Stimulated activated memory B cell treated with anti-CD40 and anti-IgM and Interleukin-4, amounts not matched to agents 10 μg/mL and 1 μg/mL and 100 μg/mL, for 72 hours (primary cell): ENCODE measurements around the gene FCRLA.
"Not testable (repeated sequence)": the region's sequence is repeated elsewhere in the genome, so short reads cannot be mapped to it uniquely, and the experiment has no call there.

ENCODE experiments used
- ATAC-seq: fragments of 150-1000 bp; cut with Tn5 transposase; 2 replicates; pipeline ENCODE4 v1.10.0; 2021
- H3K27ac Mint-ChIP-seq: one replicate; pipeline ENCODE4 v1.8.0; 2022; ENCODE audit warnings: mild to moderate bottlenecking, mixed read lengths
- H3K27me3 Mint-ChIP-seq: one replicate; pipeline ENCODE4 v1.8.0; 2022; ENCODE audit warnings: mixed read lengths
- H3K36me3 Mint-ChIP-seq: one replicate; pipeline ENCODE4 v1.8.0; 2022; ENCODE audit warnings: mixed read lengths
- H3K4me1 Mint-ChIP-seq: one replicate; pipeline ENCODE4 v1.8.0; 2022; ENCODE audit warnings: mixed read lengths
- H3K4me3 Mint-ChIP-seq: one replicate; pipeline ENCODE4 v1.8.0; 2022; ENCODE audit warnings: mild to moderate bottlenecking, moderate library complexity, mixed read lengths
- H3K9me3 Mint-ChIP-seq: one replicate; pipeline ENCODE4 v1.8.0; 2022; ENCODE audit warnings: mixed read lengths

FCRLA gene

GRCh38 chr1:161681879-161682278 is 25.1 kb upstream of the FCRLA start:
- no peaks in the 10 kb centered on the region for H3K27me3 Mint-ChIP-seq
- no peak overlapping the region for H3K27ac Mint-ChIP-seq
- no peak overlapping the region for H3K4me3 Mint-ChIP-seq
- H3K36me3 Mint-ChIP-seq = peaks cover 18% of the 10 kb centered on the region
- peaks cover 10% of the 10 kb centered on the region for H3K4me1 Mint-ChIP-seq
- no peak for ATAC-seq
- no peaks in the 10 kb centered on the region for H3K9me3 Mint-ChIP-seq

DNA sequence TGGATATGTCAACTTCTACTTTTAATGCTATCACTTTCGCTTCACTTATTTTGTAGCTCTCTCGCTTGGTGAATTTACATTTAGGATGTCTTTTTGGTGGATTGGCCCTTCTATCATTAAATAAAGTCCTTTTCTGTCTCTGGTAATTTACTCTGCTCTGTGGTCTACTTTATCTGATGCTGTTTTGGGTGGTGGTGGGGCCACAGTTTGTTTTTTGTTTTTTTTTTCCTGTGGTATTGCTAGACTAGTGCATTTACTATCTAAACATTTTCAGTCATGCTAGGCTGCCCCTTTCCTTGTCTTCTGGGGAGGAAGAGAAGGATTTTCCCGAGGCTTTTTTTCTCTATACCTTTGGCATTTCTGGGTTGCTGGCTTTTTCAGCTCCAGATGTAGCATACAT is 18.1 kb upstream of the FCRLA start:
- Mint-ChIP-seq H3K4me3 (peak overlapping the region; percentile 6), H3K36me3 (peaks cover 7% of the 10 kb centered on the region), H3K27ac (peak overlapping the region; percentile 80), H3K4me1 (peaks cover 13% of the 10 kb centered on the region), H3K27me3 (no peaks in the 10 kb centered on the region), H3K9me3 (no peaks in the 10 kb centered on the region)
- no peak for ATAC-seq

- peaks cover 7% of the 10 kb centered on the region for H3K36me3 Mint-ChIP-seq
- no peak overlapping the region for H3K4me3 Mint-ChIP-seq
- ATAC-seq = no peak
- H3K9me3 Mint-ChIP-seq = peaks cover 2% of the 10 kb centered on the region
- H3K4me1 Mint-ChIP-seq = peaks cover 16% of the 10 kb centered on the region
- no peaks in the 10 kb centered on the region for H3K27me3 Mint-ChIP-seq
- H3K27ac Mint-ChIP-seq = no peak overlapping the region
Measured at GRCh38 chr1:161691846-161692245, 15.2 kb upstream of the FCRLA start.

DNA sequence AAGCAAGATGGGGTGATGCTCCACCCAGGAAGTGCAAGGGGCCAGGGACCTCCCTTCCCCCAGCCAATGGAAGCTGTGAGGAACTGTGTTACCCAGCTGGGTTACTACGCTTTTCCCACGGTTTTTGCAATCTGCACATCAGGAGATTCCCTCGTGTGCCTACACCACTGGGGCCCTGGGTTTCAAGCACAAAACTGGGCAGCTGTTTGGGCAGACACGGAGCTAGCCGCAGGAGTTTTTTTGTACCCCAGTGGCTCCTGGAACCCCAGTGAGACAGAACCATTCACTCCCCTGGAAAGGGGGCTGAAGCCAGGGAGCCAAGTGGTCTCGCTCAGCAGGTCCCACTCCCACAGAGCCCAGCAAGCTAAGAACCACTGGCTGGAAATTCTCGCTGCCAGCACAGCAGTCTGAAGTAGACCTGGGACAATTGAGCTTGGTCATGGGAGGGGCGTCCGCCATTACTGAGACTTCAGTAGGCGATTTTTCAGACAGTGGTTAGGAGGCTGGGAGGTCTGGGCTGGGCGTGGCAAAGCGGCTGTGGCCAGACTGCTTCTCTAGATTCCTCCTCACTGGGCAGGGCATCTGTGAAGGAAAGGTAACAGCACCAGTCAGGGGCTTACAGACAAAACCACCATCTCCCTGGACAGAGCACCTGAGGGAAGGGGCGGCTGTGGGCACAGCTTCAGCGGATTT is 13.9 kb upstream of the FCRLA start:
- not testable (repeated sequence) for H3K9me3 Mint-ChIP-seq, H3K27ac Mint-ChIP-seq, H3K27me3 Mint-ChIP-seq, H3K4me3 Mint-ChIP-seq, H3K36me3 Mint-ChIP-seq, ATAC-seq
- peaks cover 15% of the 10 kb centered on the region for H3K4me1 Mint-ChIP-seq

- not testable (repeated sequence) for H3K36me3 Mint-ChIP-seq, H3K27ac Mint-ChIP-seq, H3K4me1 Mint-ChIP-seq, ATAC-seq, H3K4me3 Mint-ChIP-seq, H3K27me3 Mint-ChIP-seq
- H3K9me3 Mint-ChIP-seq = peaks cover 13% of the 10 kb centered on the region
Measured at GRCh38 chr1:161698302-161698701, 8.7 kb upstream of the FCRLA start.

- H3K36me3 Mint-ChIP-seq = no peaks in the 10 kb centered on the region
Measured at GRCh38 chr1:161702250-161702649, 4.8 kb upstream of the FCRLA start.

DNA sequence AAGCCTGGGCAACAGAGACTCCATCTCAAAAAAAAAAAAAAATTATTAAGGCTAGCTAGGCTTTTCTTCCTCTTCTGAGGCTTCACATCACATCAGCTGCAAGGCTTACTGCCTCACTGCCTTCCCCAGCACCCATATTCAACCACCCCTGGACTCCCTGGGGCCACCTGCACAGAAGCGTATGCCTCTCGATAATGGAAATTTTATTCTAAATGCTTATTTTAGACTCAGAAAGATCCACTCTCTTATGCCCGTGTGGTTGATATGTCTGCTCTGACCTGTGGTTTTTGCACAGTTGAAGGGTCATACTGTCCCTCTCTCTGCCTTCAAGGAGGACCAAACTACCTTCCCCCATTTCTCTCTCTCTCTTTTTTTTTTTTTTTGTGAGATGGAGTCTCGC is 1.5 kb upstream of the FCRLA start:
- Mint-ChIP-seq H3K27ac (no peak overlapping the region), H3K36me3 (peaks cover 14% of the 10 kb centered on the region), H3K4me1 (peaks cover 15% of the 10 kb centered on the region), H3K9me3 (no peaks in the 10 kb centered on the region), H3K27me3 (no peaks in the 10 kb centered on the region), H3K4me3 (peak overlapping the region; percentile 49)
- peak; percentile 93 for ATAC-seq

More at GRCh38 chr1:161702250-161702649, 4.8 kb upstream of the FCRLA start:
- Mint-ChIP-seq H3K4me3 (no peak overlapping the region), H3K27ac (peak overlapping the region; percentile 56), H3K4me1 (no peaks in the 10 kb centered on the region), H3K9me3 (peaks cover 8% of the 10 kb centered on the region), H3K27me3 (no peaks in the 10 kb centered on the region)
- ATAC-seq = no peak

DNA sequence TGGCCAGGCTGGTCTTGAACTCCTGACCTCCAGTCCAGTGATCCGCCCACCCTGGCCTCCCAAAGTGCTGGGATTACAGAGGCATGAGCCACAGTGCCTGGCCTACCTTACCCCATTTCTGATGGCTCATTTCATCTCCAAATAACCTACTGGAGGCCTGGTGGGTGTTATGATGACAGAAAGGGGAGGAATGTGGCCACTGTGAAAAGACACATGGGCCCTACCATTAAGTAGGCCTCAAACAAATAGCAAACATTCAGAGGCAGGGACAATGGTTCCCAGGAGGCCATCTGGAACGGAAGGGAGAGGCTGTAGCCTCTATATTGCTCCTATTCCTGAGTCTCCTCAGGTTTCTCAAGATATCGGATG is 932 bp upstream of the FCRLA start:
- H3K36me3 Mint-ChIP-seq = peaks cover 20% of the 10 kb centered on the region
- ATAC-seq = no peak
- H3K4me3 Mint-ChIP-seq = no peak overlapping the region
- H3K4me1 Mint-ChIP-seq = peaks cover 21% of the 10 kb centered on the region
- H3K27ac Mint-ChIP-seq = no peak overlapping the region
- no peaks in the 10 kb centered on the region for H3K27me3 Mint-ChIP-seq
- no peaks in the 10 kb centered on the region for H3K9me3 Mint-ChIP-seq

GRCh38 chr1:161707503-161707902 is 474 bp downstream of the FCRLA start:
- no peak for ATAC-seq
- H3K27ac Mint-ChIP-seq = no peak overlapping the region
- H3K4me1 Mint-ChIP-seq = peaks cover 29% of the 10 kb centered on the region

GRCh38 chr1:161709373-161709772 is 2.3 kb downstream of the FCRLA start:
- Mint-ChIP-seq H3K36me3 (peaks cover 39% of the 10 kb centered on the region), H3K4me3 (peak overlapping the region; percentile 64), H3K4me1 (peaks cover 29% of the 10 kb centered on the region), H3K27me3 (no peaks in the 10 kb centered on the region), H3K27ac (no peak overlapping the region), H3K9me3 (no peaks in the 10 kb centered on the region)
- no peak for ATAC-seq

More at GRCh38 chr1:161707503-161707902, 474 bp downstream of the FCRLA start:
- no peak overlapping the region for H3K4me3 Mint-ChIP-seq
- no peaks in the 10 kb centered on the region for H3K27me3 Mint-ChIP-seq
- peaks cover 29% of the 10 kb centered on the region for H3K36me3 Mint-ChIP-seq
- H3K9me3 Mint-ChIP-seq = no peaks in the 10 kb centered on the region

GRCh38 chr1:161710560-161710959 is 3.5 kb downstream of the FCRLA start:
- Mint-ChIP-seq H3K4me1 (peaks cover 29% of the 10 kb centered on the region), H3K27me3 (no peaks in the 10 kb centered on the region), H3K27ac (no peak overlapping the region), H3K9me3 (no peaks in the 10 kb centered on the region), H3K4me3 (no peak overlapping the region), H3K36me3 (peaks cover 39% of the 10 kb centered on the region)
- ATAC-seq = no peak

GRCh38 chr1:161718559-161719324 is 11.7 kb downstream of the FCRLA start:
- peak; percentile 79 for ATAC-seq
- no peaks in the 10 kb centered on the region for H3K9me3 Mint-ChIP-seq
- peak overlapping the region; percentile 65 for H3K27ac Mint-ChIP-seq
- no peaks in the 10 kb centered on the region for H3K36me3 Mint-ChIP-seq
- H3K27me3 Mint-ChIP-seq = no peaks in the 10 kb centered on the region
- peak overlapping the region; percentile 24 for H3K4me3 Mint-ChIP-seq
- peaks cover 53% of the 10 kb centered on the region for H3K4me1 Mint-ChIP-seq

GRCh38 chr1:161719325-161719611 is 12.2 kb downstream of the FCRLA start:
- peak; percentile 70 for ATAC-seq
- Mint-ChIP-seq H3K27me3 (no peaks in the 10 kb centered on the region), H3K9me3 (no peaks in the 10 kb centered on the region), H3K4me1 (peaks cover 53% of the 10 kb centered on the region), H3K27ac (peak overlapping the region; percentile 65), H3K36me3 (no peaks in the 10 kb centered on the region), H3K4me3 (no peak overlapping the region)

- H3K27ac Mint-ChIP-seq = no peak overlapping the region
- ATAC-seq = no peak
- H3K36me3 Mint-ChIP-seq = no peaks in the 10 kb centered on the region
- H3K4me1 Mint-ChIP-seq = peaks cover 62% of the 10 kb centered on the region
- H3K27me3 Mint-ChIP-seq = no peaks in the 10 kb centered on the region
- H3K4me3 Mint-ChIP-seq = no peak overlapping the region
- no peaks in the 10 kb centered on the region for H3K9me3 Mint-ChIP-seq
Measured at GRCh38 chr1:161720422-161720821, 13.4 kb downstream of the FCRLA start.

DNA sequence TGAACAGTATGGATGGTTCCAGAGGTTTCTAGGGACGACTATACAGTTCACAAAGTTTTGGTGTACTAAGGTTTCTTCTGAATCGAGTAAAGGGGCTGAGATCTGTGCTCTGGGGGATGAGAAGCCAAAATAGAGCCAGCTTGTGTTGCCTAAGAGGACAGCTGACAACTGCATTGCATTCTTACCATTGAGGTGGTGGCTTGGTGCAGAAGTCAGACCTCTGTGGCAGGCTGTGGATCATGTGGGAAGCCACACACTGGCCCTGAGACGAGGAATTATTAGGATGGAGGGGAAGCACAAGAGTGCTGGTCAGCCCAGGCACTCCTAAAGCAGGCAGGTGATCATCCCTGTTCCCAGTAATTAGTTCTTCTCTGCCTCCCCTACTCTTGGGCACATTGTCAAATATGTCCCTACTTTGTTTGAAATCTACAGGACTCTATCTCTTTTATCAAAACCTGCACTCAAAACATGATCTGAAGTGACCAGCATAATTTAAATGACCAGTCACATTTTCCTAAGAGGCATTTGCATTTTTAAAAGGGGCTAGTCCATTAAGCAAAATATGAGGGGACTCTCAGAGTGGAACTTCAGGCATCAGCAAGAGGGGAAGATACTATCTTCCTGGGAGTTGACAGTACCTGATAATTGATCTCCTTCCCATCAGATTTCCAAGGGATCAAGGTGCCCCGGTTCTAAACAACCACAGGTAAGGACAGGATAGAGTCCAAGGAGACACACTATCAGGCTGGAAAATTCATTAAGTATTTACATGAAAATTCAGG is 14.1 kb downstream of the FCRLA start, which contains the start of gene FCRLB:
Gene FCRLB, plus strand, starts transcription at position 589 of the 782 bp plus-strand sequence. CDS start 1,129 bp downstream, outside the sequence.
- Mint-ChIP-seq H3K4me1 (peaks cover 69% of the 10 kb centered on the region), H3K27me3 (no peaks in the 10 kb centered on the region), H3K9me3 (no peaks in the 10 kb centered on the region), H3K4me3 (no peak within 1 kb of the TSS), H3K36me3 (no peaks in the 10 kb centered on the region), H3K27ac (peak within 1 kb of the TSS; percentile 54)
- no peak for ATAC-seq
